ENCODE data around the gene SNX20. TPM values are rescaled to one million over a fixed set of nuclear protein-coding genes. Genes with fewer than 3 reads are reported as not detected.
A peak's percentile ranks its signal among the peaks of the same experiment; 100 is the strongest.

Gene SNX20
- total and polyA plus RNA-seq, 2 of the 13 experiments (the other 11 are each of a cell fraction or from before 2014, with no cell fraction given): not detected

DNA sequence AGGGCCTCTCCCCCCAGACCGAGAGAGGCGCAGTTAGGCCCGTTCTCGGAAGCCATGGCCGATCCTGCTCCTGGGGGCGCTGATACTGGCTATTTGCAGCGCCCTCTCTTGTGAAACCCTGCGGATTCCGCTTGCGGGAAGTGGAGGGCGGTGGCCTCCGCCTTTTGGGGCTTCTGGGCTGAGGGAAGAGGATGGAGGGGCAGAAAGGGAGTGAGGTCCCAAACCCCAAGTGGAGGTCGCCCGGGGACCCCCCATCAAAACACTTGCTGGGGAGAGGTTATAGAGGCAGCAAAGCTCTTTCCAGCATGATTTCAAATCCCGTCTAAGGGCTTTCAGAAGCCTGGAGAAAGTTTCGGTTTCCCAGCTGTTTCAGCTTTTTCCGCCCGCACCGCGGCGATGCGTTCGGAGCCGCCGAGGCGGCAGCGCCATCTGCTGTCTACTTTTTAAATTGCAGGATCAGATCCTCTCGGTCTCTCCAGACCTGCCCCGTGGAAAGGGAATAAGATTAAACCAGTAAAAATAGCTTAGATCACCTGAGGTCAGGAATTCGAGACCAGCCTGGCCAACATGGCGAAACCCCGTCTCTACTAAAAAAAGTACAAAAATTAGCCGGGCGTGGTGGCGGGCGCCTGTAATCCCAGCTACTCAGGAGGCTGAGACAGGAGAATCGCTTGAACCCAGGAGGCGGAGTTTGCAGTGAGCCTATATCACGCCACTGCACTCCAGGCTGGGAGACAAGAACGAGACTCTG lies 15.8 kb downstream of the SNX20 start (continued):
- TF ChIP-seq SP2 (CRISPR knock-in tag; IDR thresholded peaks at IDR 0.05) (0 out of 2 replicates have a peak, but pooled peaks have one; percentile 21), FOXP1 (IDR thresholded peaks at IDR 0.05) (no peak), FOXP1 (CRISPR knock-in tag; IDR thresholded peaks at IDR 0.05) (no peak), REL (CRISPR knock-in tag; conservative IDR thresholded peaks at IDR 0.05) (no peak), ATF7 (IDR thresholded peaks at IDR 0.05) (no peak), ATF7 (CRISPR knock-in tag; IDR thresholded peaks at IDR 0.05) (no peak), ZMAT3 (CRISPR knock-in tag; conservative IDR thresholded peaks at IDR 0.05) (no peak), MIER3 (CRISPR knock-in tag; IDR thresholded peaks at IDR 0.05; ENCODE audit: borderline replicate concordance) (no peak), ZSCAN22 (CRISPR knock-in tag; IDR thresholded peaks at IDR 0.05) (0 out of 2 replicates have a peak, but pooled peaks have one; percentile 15), ZNF724P (CRISPR knock-in tag; IDR thresholded peaks at IDR 0.05; ENCODE audit: borderline replicate concordance) (no peak), ZNF737 (CRISPR knock-in tag; IDR thresholded peaks at IDR 0.05; ENCODE audit: borderline replicate concordance) (no peak), YEATS2 (CRISPR knock-in tag; IDR thresholded peaks at IDR 0.05; ENCODE audit: borderline replicate concordance) (no peak; the same call in 1 of the 2 replicates), RAD51 (IDR thresholded peaks at IDR 0.05; ENCODE audit: borderline replicate concordance) (no peak), PHF8 (CRISPR knock-in tag; IDR thresholded peaks at IDR 0.05) (peak; percentile 61), XBP1 (CRISPR knock-in tag; IDR thresholded peaks at IDR 0.05) (no peak; the same call in 1 of the 2 replicates), NFRKB (IDR thresholded peaks at IDR 0.05) (no peak), YEATS4 (CRISPR knock-in tag; IDR thresholded peaks at IDR 0.05; ENCODE audit: borderline replicate concordance) (no peak)
- TF ChIP-seq, protein P1, sequence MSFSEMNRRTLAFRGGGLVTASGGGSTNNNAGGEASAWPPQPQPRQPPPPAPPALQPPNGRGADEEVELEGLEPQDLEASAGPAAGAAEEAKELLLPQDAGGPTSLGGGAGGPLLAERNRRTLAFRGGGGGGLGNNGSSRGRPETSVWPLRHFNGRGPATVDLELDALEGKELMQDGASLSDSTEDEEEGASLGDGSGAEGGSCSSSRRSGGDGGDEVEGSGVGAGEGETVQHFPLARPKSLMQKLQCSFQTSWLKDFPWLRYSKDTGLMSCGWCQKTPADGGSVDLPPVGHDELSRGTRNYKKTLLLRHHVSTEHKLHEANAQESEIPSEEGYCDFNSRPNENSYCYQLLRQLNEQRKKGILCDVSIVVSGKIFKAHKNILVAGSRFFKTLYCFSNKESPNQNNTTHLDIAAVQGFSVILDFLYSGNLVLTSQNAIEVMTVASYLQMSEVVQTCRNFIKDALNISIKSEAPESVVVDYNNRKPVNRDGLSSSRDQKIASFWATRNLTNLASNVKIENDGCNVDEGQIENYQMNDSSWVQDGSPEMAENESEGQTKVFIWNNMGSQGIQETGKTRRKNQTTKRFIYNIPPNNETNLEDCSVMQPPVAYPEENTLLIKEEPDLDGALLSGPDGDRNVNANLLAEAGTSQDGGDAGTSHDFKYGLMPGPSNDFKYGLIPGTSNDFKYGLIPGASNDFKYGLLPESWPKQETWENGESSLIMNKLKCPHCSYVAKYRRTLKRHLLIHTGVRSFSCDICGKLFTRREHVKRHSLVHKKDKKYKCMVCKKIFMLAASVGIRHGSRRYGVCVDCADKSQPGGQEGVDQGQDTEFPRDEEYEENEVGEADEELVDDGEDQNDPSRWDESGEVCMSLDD (CRISPR knock-in tag; IDR thresholded peaks at IDR 0.05; ENCODE audit: borderline replicate concordance): 0 out of 2 replicates have a peak, but pooled peaks have one; percentile 48
- TF ChIP-seq, protein P2, sequence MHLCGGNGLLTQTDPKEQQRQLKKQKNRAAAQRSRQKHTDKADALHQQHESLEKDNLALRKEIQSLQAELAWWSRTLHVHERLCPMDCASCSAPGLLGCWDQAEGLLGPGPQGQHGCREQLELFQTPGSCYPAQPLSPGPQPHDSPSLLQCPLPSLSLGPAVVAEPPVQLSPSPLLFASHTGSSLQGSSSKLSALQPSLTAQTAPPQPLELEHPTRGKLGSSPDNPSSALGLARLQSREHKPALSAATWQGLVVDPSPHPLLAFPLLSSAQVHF (CRISPR knock-in tag; IDR thresholded peaks at IDR 0.05): no peak
- TF ChIP-seq, protein P3, sequence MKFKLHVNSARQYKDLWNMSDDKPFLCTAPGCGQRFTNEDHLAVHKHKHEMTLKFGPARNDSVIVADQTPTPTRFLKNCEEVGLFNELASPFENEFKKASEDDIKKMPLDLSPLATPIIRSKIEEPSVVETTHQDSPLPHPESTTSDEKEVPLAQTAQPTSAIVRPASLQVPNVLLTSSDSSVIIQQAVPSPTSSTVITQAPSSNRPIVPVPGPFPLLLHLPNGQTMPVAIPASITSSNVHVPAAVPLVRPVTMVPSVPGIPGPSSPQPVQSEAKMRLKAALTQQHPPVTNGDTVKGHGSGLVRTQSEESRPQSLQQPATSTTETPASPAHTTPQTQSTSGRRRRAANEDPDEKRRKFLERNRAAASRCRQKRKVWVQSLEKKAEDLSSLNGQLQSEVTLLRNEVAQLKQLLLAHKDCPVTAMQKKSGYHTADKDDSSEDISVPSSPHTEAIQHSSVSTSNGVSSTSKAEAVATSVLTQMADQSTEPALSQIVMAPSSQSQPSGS (CRISPR knock-in tag; IDR thresholded peaks at IDR 0.05): no peak
- TF ChIP-seq, protein P4, sequence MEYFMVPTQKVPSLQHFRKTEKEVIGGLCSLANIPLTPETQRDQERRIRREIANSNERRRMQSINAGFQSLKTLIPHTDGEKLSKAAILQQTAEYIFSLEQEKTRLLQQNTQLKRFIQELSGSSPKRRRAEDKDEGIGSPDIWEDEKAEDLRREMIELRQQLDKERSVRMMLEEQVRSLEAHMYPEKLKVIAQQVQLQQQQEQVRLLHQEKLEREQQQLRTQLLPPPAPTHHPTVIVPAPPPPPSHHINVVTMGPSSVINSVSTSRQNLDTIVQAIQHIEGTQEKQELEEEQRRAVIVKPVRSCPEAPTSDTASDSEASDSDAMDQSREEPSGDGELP (IDR thresholded peaks at IDR 0.05; ENCODE audit: borderline replicate concordance, low read depth): peak; percentile 90
- TF ChIP-seq, protein P5, sequence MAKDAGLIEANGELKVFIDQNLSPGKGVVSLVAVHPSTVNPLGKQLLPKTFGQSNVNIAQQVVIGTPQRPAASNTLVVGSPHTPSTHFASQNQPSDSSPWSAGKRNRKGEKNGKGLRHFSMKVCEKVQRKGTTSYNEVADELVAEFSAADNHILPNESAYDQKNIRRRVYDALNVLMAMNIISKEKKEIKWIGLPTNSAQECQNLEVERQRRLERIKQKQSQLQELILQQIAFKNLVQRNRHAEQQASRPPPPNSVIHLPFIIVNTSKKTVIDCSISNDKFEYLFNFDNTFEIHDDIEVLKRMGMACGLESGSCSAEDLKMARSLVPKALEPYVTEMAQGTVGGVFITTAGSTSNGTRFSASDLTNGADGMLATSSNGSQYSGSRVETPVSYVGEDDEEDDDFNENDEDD (CRISPR knock-in tag; IDR thresholded peaks at IDR 0.05; ENCODE audit: borderline replicate concordance): 0 out of 2 replicates have a peak, but pooled peaks have one; percentile 14
- TF ChIP-seq, protein P6, sequence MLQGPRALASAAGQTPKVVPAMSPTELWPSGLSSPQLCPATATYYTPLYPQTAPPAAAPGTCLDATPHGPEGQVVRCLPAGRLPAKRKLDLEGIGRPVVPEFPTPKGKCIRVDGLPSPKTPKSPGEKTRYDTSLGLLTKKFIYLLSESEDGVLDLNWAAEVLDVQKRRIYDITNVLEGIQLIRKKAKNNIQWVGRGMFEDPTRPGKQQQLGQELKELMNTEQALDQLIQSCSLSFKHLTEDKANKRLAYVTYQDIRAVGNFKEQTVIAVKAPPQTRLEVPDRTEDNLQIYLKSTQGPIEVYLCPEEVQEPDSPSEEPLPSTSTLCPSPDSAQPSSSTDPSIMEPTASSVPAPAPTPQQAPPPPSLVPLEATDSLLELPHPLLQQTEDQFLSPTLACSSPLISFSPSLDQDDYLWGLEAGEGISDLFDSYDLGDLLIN (CRISPR knock-in tag; IDR thresholded peaks at IDR 0.05; ENCODE audit: borderline replicate concordance): no peak

All from HepG2 (cell line).